ENCODE measurements around the gene DPH5.

The DPH5 gene

DNA sequence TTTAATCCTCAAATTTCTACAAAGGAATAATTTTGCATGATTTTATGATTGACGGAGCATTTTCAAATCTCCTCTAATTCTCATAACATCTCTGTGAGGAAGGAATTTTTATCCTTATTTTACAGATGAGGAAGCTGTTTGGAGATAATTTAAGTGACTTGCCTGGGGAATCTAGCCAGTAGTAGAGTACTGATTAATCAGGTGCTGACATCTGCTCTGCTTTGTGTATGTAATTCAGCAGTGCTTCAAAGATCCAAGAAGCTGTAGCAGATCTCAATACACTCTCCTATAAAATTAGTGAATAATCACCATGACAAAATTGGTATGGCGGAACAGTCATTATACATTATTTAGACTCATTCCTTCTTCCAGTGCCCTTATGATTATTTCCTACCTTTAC, 46.0 kb downstream of the DPH5 start:
- DNase-seq (ENCODE audit: low spot score), result no peak
- in situ Hi-C loops (cut with MboI; ENCODE audit: low sequenced_read_pairs, unreplicated experiment), result no loop called here
- TF ChIP-seq, protein P1, sequence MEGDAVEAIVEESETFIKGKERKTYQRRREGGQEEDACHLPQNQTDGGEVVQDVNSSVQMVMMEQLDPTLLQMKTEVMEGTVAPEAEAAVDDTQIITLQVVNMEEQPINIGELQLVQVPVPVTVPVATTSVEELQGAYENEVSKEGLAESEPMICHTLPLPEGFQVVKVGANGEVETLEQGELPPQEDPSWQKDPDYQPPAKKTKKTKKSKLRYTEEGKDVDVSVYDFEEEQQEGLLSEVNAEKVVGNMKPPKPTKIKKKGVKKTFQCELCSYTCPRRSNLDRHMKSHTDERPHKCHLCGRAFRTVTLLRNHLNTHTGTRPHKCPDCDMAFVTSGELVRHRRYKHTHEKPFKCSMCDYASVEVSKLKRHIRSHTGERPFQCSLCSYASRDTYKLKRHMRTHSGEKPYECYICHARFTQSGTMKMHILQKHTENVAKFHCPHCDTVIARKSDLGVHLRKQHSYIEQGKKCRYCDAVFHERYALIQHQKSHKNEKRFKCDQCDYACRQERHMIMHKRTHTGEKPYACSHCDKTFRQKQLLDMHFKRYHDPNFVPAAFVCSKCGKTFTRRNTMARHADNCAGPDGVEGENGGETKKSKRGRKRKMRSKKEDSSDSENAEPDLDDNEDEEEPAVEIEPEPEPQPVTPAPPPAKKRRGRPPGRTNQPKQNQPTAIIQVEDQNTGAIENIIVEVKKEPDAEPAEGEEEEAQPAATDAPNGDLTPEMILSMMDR (IDR thresholded peaks at IDR 0.05; ENCODE audit: borderline replicate concordance, control extremely low read depth, extremely low read depth, insufficient read depth, missing control alignments), result no peak

DNA sequence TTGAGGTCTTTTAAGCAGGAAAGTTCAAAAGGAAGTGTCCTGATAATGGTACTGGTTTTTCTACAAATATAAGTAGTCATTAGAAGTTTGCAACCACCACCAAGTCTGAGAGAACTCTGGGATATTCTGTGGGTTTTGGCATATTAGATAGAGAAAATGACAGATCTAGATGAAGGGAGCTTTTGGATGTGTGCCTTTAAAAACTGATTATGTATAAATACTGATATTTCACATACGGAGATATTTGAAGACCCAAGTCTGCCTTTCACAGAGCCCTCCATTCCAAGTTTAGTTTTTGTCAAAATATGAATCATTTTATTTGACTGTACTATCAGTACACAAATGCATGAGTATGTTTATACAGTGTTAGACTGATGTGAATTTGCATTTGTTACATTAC, 48.6 kb downstream of the DPH5 start:
- DNase-seq (ENCODE audit: low spot score), result no peak
- in situ Hi-C loops (cut with MboI; ENCODE audit: low sequenced_read_pairs, unreplicated experiment), result no loop called here
- TF ChIP-seq, protein P1 (IDR thresholded peaks at IDR 0.05; ENCODE audit: borderline replicate concordance, control extremely low read depth, extremely low read depth, insufficient read depth, missing control alignments), result no peak

DNA sequence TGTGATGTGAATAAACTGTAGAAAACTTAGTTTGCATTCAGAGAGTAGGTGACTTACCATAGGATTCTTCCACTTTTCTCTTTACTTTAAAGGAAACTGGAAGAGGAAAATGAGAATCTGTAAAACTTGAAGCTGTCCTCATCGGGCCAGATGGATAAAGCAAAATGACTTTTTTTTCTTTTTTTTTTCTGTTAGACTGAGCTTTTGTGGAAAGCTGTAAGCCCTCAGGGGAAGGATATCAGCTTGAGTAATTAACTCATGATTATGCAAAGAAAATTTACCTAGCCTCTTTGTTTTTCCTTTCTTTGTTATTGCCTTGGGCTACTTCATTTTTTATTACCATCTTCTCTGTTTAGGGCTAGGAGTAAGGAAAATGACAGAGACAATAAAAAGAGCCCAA, 53.4 kb downstream of the DPH5 start:
- in situ Hi-C loops (cut with MboI; ENCODE audit: low sequenced_read_pairs, unreplicated experiment), result no loop called here
- TF ChIP-seq, protein P1 (IDR thresholded peaks at IDR 0.05; ENCODE audit: borderline replicate concordance, control extremely low read depth, extremely low read depth, insufficient read depth, missing control alignments), result no peak
- no peak for DNase-seq (ENCODE audit: low spot score)

DNA sequence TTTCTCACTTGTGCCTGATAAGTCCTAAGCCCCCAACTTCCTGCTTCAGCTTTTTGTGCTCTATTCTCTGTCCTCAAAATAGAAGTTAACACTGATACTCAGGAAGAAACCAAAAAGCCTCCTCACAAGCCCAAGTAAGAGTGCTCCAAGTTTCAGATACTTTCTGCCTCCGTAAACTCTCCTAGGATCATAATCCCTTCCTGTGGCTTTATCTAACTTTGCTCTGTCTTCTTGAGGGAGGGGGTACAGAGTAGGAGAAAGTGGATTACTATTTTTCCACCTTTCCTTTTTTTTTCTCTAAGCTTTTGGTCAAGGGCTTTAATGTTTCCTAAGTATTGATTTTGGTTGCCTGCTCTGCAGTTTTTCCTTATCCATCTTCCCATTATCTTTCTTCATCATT, 54.6 kb downstream of the DPH5 start:
- TF ChIP-seq, protein P1 (IDR thresholded peaks at IDR 0.05; ENCODE audit: borderline replicate concordance, control extremely low read depth, extremely low read depth, insufficient read depth, missing control alignments), result no peak
- no peak for DNase-seq (ENCODE audit: low spot score)
- in situ Hi-C loops (cut with MboI; ENCODE audit: low sequenced_read_pairs, unreplicated experiment), result no loop called here

DNA sequence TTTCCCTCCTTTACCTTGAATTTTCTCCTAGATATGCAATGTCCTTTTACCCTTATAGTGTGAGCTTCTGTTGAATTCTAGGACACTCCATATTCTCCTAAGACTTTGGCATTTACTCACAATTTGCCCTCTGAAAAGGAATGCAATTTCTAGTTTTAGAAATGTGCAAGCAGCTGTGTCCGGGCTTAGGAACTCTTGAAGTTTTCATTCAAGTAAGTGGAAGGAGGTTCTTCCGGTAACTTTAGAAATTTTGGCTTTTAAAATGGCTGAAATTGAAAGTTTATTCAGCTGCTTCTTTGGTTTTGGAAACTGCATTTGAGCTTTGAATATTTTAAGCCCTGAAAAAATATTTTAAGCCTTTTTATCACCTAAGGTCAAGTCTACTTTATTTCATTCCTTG, 56.3 kb downstream of the DPH5 start:
- no peak for DNase-seq (ENCODE audit: low spot score)
- TF ChIP-seq, protein P1 (IDR thresholded peaks at IDR 0.05; ENCODE audit: borderline replicate concordance, control extremely low read depth, extremely low read depth, insufficient read depth, missing control alignments), result no peak
- in situ Hi-C loops (cut with MboI; ENCODE audit: low sequenced_read_pairs, unreplicated experiment), result no loop called here

DNA sequence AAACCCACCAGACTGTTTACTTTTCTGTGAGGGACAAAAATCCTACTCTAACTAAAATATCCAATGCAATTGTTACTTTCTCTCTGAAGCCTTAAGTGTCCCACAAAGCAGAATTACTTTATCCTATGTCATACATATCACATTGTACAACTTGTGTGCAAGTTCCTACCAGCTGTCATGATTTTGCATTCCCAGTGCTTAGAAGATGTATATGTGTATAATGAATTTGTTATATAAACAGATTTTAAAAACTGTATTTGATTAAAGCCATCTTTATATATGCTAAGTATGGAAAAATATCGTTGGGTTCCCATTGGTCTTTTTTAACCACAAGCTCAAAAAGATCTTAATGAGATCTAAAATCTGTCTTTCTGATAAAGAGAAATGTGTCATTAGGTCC, 57.0 kb downstream of the DPH5 start:
- TF ChIP-seq, protein P1 (IDR thresholded peaks at IDR 0.05; ENCODE audit: borderline replicate concordance, control extremely low read depth, extremely low read depth, insufficient read depth, missing control alignments), result no peak
- in situ Hi-C loops (cut with MboI; ENCODE audit: low sequenced_read_pairs, unreplicated experiment), result no loop called here
- DNase-seq (ENCODE audit: low spot score), result no peak

DNA sequence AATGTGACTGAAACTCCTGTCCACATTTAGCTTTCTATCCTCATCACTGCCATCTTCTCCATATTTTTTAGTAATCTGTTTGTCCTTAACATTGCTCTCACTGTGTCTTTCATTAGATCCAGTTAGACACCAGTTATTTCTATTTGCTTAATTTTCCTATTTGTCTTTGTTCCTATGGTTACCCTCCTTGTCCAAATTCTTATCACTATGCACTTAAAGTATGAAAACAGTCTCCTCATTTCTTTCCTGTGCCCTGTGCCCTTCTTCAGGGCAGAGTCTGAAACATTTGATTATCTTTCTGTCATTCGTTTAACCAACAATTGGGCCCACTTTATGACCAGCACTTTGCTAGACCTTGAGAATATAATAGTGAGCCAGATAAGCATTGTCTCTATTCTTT, 65.5 kb downstream of the DPH5 start:
- TF ChIP-seq, protein P1 (IDR thresholded peaks at IDR 0.05; ENCODE audit: borderline replicate concordance, control extremely low read depth, extremely low read depth, insufficient read depth, missing control alignments), result no peak
- no peak for DNase-seq (ENCODE audit: low spot score)
- in situ Hi-C loops (cut with MboI; ENCODE audit: low sequenced_read_pairs, unreplicated experiment), result no loop called here
